D721Med (cell line): Measurements from ENCODE around the gene RNF223.
"Not testable (repeated sequence)": the region's sequence is repeated elsewhere in the genome, so short reads cannot be mapped to it uniquely, and the experiment has no call there.

Source experiments
- DNase-seq: peaks from one replicate; pipeline ENCODE4 v3.0.0; 2011; ENCODE audit warnings: low spot score; ENCODE audit not compliant: insufficient read length
- FAIRE-seq: peaks from 2 replicates; lab custom pipeline; 2011; peaks lifted over from hg19 to GRCh38; lab: Jason Lieb, UNC
- TF ChIP-seq, protein P1 (sequence below): IDR thresholded peaks from 2 replicates; pipeline ENCODE4 v1.5.1; 2012; ENCODE audit warnings: mild to moderate bottlenecking, control low read depth; ENCODE audit not compliant: insufficient read depth; ENCODE audit errors: missing control alignments

The RNF223 gene

DNA sequence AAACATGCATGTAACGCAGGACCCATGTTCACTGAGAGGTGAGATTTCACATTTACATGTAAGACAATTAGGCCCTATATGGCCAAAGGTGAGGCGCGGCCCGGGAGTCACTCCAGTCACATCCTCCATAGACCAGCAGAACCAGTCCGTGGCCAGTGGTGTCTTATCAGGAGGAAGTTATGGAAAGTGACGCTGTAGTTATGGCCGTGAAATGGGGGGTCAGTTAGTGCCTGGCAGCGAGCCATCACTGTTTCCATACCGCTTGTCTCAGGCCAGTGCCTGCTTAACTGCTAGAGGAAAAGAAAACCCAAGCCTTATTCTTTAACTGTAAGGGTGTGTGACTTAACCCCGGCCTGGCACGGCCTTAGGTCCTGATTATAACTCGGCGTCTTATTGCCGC lies 35.6 kb upstream of the RNF223 start:
- TF ChIP-seq, protein P1, sequence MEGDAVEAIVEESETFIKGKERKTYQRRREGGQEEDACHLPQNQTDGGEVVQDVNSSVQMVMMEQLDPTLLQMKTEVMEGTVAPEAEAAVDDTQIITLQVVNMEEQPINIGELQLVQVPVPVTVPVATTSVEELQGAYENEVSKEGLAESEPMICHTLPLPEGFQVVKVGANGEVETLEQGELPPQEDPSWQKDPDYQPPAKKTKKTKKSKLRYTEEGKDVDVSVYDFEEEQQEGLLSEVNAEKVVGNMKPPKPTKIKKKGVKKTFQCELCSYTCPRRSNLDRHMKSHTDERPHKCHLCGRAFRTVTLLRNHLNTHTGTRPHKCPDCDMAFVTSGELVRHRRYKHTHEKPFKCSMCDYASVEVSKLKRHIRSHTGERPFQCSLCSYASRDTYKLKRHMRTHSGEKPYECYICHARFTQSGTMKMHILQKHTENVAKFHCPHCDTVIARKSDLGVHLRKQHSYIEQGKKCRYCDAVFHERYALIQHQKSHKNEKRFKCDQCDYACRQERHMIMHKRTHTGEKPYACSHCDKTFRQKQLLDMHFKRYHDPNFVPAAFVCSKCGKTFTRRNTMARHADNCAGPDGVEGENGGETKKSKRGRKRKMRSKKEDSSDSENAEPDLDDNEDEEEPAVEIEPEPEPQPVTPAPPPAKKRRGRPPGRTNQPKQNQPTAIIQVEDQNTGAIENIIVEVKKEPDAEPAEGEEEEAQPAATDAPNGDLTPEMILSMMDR, result no peak
- DNase-seq (no peak), FAIRE-seq (no peak)

DNA sequence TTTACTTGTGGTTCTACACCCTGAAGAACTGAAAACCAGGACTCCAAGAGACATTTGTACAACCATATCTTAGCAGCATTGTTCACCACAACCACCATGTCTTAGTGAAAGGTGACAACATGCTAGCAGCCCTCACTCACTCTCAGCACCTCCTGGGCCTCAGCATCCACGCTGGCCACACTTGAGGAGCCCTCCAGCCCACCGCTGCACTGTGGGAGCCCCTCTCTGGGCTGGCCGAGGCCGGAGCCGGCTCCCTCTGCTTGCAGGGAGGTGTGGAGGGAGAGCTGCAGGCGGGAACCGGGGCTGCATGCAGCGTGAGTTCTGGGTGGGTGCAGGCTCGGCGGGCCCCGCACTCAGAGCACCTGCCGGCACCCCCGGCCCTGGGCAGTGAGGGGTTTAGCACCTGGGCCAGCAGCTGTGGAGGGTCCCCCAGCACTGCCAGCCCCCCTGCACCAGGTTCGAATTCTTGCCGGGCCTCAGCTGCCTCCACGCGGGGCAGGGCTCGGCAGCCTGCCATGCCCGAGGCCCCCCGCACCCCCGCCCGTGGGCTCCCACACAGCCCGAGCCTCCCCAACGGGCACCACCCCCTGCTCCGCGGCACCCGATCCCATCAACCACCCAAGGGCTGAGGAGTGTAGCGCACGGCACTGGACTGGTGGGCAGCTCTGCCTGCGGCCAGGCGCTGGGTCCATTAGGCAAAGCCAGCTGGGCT lies 32.6 kb upstream of the RNF223 start:
- TF ChIP-seq, protein P1, result no peak
- FAIRE-seq (no peak), DNase-seq (no peak)

DNA sequence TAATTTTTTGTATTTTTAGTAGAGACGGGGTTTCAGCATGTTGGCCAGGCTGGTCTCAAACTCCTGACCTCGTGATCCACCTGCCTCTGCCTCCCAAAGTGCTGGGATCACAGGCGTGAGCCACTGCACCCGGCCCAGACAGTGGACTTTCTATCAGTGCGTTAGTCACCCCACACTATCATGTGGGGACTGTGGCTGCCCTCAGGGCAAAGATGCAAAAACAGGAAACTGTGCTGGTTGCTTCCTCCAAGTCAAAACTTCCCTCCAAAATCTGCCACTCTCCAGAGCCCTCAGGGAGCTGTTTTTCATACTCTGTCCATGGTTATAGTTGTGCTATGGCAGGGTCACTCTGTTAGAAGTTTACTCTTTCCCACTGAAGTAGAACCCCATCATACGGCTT lies 30.0 kb upstream of the RNF223 start:
- DNase-seq, FAIRE-seq: not testable (repeated sequence)

DNA sequence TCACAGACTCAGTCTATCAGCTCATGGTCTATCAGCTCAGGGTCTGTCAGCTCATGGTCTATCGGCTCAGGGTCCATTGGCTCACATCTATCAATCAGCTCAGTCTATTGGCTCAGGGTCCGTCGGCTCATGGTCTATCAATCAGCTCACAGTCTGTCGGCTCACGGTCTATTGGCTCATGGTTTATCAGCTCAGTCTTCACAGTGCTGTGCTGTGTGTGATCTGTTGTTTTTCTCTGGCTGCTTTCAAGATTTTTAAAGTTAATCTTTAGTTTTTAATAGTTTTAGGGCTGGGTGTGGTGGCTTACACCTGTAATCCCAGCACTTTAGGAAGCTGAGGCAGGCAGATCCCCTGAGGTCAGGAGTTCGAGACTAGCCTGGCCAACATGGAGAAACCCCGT lies 27.4 kb upstream of the RNF223 start:
- no peak for DNase-seq
- FAIRE-seq, result no peak
- TF ChIP-seq, protein P1, result no peak

DNA sequence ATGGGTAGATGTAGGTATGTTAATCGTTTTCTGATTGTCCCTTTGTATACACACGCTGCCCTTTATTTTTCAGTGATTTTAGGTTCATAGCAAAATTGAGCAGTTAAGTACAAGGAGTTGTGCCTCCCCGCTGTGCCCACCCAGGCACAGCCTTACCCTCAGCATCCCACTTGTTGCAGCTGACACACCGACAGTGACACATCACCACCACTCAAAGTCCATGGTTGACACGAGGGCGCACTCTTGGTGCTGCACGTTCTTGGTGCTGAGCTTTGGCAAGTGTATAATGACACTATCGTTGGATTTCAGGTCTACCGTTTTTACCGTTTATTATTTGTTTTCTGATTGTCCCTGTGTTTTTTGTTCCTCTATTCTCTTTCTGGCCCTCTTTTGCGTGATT lies 26.2 kb upstream of the RNF223 start:
- TF ChIP-seq, protein P1, result no peak
- DNase-seq (no peak), FAIRE-seq (no peak)

DNA sequence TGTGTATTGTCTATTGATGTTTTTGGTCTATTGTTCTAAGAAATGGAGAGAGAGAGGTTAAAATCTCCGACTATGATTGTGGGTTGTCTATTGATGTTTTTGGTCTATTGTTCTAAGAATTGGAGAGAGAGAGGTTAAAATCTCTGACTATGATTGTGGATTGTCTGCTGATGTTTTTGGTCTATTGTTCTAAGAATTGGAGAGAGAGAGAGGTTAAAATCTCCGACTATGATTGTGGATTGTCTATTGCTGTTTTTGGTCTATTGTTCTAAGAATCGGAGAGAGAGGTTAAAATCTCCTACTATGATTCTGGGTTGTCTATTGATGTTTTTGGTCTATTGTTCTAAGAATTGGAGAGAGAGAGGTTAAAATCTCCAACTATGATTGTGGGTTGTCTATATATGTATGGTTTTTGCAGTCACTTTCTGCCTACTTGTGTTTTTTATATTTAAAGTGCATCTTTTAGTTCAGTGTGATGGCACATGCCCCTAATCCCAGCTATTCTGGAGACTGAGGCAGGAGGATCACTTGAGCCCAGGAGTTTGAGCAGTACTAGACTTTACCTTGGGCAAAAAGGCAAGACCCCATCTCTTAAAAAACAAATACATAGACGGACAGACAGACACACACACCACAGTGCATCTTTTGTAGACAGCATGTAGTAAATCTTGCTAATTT lies 25.5 kb upstream of the RNF223 start:
- FAIRE-seq (no peak), DNase-seq (no peak)
- TF ChIP-seq, protein P1, result no peak

DNA sequence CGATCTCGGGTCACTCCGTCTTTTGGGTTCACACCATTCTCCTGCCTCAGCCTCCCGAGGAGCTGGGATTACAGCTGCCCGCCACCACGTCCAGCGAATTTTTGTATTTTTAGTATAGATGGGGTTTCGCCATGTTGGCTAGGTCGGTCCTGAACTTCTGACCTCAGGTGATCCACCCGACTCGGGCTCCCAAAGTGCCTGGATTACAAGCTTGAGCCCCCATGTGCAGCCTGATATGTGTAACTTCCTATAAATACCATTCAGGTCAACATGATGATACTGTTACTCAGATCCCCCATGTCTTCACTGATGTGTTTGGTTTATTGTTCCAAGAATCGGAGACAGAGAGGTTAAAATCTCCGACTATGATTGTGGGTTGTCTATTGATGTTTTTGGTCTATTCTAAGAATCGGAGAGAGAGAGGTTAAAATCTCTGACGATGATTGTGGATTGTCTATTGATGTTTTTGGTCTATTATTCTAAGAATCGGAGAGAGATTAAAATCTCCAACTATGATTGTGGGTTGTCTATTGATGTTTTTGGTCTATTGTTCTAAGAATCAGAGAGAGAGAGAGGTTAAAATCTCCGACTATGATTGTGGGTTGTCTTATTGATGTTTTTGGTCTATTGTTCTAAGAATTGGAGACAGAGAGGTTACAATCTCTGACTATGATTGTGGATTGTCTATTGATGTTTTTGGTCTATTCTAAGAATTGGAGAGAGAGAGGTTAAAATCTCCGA lies 24.7 kb upstream of the RNF223 start:
- FAIRE-seq (no peak), DNase-seq (no peak)
- TF ChIP-seq, protein P1, result no peak

DNA sequence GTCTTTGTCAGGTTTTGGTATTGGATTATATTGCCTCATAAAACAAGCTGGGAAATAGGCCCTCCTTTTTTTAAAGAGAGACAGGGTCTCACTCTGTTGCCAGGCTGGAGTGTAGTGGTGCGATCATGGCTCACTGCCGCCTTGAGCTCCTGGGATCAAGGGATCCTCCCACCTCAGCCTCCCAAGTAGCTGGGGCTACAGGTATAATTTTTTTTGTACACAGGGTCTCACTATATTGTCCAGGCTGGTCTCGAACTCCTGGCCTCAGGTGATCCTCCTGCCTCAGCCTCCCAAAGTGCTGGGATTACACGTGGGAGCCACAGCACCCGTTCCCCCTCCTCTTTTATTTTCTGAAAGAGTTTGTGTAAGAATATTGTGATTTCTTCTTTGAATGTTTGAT lies 22.0 kb upstream of the RNF223 start:
- not testable (repeated sequence) for FAIRE-seq, DNase-seq
